Putamen (tissue), 1 donor: ENCODE results near the gene ANKRD11.
A peak's percentile ranks its signal among the peaks of the same experiment; 100 is the strongest.
"Not testable (repeated sequence)": the region's sequence is repeated elsewhere in the genome, so short reads cannot be mapped to it uniquely, and the experiment has no call there.

Experiments
- DNase-seq: peaks from one replicate; pipeline ENCODE4 v3.0.0-alpha.2; 2016; ENCODE audit warnings: low spot score

Gene ANKRD11

DNA sequence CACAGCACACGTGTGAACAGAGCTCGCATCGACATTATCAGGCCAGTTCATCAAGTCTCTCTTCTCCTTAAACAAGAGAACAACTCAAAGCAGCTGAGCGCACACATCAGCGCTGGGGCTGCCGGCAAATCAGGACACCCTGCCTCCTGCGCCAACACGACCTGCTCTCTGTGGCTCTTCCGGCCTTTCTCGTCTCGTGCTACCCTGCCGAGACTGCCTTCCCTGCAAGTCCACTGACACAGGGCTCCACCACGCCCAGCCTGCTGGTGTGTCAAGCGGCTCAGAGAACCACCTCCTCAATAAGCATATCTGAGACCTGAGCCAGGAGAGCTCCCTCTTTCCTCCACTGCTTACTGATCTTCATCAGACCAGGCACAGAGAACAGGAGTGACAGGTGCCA is 176.0 kb downstream of the ANKRD11 start:
- DNase-seq: no peak

DNA sequence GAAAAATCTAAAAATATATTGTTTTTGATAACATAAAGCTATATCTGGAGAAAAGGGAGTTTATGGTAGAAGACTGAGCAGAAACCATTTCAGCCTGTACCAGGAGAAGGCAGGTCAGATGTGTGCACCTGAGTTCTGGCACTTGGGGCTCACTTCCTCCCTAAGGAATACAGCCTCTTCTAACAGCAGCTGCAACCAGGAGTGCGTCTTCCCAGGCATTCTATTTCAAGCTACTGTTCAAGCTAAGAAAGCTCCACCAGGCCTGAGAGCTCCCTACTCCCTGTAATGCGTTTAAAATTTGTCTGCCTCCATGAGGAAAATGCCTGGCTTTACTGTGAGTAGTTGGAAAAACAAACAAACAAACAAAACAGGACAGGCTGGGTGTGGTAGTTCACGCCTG is 176.8 kb downstream of the ANKRD11 start:
- DNase-seq: no peak

GRCh38 chr16:89312598-89313299 is 177.6 kb downstream of the ANKRD11 start:
- DNase-seq: no peak

- DNase-seq: peak; percentile 80
Measured at GRCh38 chr16:89312194-89312593, 178.2 kb downstream of the ANKRD11 start.

GRCh38 chr16:89311636-89312035 is 178.7 kb downstream of the ANKRD11 start:
- no peak for DNase-seq

- no peak for DNase-seq
Measured at GRCh38 chr16:89309438-89310122, 180.8 kb downstream of the ANKRD11 start.

- no peak for DNase-seq
Measured at GRCh38 chr16:89308391-89309333, 181.7 kb downstream of the ANKRD11 start.

DNA sequence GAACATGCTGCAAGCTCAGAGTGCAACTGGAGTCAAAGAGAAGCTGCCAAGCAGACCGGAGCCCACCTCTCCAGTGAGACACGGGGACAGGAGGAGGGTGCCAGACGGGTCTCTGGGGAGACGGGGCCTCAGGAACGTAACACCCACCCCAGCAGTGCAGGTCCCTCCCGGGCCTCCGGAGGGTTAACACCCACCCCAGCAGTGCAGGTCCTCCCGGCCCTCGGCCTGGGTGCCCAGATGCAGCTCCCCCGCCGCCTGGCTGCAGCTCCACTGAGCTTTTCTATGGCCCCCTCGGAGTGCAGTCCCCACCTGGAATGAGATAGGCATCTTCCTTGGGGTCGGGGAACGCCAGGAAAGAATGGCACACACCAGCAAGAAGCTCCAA is 182.9 kb downstream of the ANKRD11 start:
- DNase-seq: no peak

DNA sequence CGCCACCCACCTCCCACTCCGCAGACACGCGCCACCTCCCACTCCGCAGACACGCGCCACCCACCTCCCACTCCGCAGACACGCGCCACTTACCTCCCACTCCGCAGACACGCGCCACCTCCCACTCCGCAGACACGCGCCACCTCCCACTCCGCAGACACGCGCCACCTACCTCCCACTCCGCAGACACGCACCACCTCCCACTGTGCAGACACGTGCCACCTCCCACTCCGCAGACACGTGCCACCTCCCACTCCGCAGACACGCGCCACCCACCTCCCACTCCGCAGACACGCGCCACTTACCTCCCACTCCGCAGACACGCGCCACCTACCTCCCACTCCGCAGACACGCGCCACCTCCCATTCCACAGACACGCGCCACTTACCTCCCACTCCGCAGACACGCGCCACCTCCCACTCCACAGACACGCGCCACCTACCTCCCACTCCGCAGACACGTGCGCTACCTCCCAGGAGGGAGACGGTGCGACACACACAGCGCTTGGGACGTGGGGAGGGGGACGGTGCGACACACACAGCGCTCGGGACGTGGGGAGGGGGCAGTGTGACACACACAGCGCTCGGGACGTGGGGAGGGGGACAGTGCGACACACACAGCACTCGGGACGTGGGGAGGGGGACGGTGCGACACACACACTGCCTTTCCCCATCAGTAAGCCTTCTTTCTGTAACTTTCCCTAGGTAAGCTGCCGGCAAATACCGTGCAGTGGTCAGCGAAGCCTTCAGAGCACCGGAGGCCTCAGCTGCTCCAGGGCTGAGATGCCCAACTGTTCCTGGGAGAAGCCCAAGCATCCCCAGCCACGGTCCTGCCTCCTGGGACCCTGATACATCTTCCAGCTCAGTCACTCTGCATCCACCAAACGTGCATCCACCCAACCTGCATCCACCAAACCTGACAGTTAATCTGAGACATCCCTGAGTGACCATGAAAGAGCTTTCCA is 183.6 kb downstream of the ANKRD11 start:
- DNase-seq: not testable (repeated sequence)

DNA sequence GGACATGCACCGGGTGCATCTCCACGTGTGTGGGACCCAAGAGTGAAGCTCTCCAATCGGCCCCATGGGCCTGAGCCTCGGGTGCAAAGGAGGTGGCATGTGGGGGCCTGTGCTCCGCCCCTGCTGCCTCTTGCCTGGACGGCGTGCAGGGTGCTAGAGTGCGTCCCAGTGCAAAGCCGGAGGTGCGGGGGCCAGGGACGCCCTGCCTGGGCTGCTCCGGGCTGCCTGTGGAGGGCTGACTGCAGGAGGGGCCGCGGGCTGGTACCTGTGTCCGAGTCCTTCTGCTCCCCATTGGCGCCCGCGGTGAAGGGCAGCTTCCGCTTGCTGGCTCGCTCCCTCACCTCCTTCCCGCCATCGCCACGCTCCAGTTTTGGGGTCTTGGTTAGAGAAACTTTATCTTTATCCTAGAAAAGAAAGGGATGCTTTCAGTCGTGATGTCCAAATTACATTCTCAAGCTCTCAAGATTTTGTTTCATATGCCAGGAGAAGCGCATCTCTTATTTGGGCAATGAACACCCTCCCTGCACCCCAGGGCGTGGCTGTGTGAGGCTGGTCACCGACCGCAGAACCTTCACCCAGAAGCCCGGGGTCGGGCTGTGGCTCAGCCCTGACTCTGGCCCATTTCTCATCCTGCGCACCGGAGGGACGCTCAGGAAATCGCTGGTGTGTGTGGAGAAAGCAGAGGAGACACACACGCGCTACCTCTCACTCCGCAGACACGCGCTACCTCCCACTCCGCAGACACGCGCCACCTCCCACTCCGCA is 185.2 kb downstream of the ANKRD11 start:
- no peak for DNase-seq

- no peak for DNase-seq
Measured at GRCh38 chr16:89304181-89304851, 186.0 kb downstream of the ANKRD11 start.

DNA sequence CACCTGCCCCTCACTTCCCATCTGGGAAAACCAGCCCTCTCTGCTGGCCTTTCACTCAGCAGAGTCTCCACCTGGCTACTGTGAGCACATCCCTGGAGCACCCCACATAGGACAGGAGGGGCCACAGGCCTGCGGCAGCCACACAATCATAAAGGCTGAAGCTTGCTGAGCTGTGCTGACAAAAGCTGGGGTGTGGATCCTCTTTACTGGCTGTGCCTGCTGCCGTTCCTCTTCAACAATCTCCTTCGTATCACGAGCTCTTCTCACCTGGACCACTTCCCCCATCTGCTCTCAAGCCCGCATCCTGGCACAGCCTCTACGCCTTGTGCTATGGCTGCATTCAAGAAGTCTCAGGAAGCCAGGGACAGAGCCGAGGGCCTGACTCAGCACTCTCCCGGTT is 186.7 kb downstream of the ANKRD11 start:
- no peak for DNase-seq

DNA sequence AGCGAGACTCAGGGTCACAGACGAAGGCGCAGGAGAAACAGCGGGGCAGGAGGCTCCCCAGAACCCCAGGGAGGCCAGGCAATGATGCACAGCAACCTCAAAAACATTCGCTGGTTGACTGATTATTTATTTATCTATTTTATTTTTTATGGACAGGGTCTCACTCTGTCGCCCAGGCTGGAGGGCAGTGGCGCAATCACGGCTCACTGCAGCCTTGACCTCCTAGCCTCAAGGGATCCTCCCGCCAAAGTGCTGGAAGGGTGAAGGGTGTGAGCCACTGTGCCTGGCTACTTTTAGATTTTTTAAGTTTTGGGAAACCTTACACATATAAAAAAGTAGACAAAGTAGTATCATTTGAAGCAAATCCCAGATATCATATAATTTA is 189.4 kb downstream of the ANKRD11 start:
- DNase-seq: no peak

DNA sequence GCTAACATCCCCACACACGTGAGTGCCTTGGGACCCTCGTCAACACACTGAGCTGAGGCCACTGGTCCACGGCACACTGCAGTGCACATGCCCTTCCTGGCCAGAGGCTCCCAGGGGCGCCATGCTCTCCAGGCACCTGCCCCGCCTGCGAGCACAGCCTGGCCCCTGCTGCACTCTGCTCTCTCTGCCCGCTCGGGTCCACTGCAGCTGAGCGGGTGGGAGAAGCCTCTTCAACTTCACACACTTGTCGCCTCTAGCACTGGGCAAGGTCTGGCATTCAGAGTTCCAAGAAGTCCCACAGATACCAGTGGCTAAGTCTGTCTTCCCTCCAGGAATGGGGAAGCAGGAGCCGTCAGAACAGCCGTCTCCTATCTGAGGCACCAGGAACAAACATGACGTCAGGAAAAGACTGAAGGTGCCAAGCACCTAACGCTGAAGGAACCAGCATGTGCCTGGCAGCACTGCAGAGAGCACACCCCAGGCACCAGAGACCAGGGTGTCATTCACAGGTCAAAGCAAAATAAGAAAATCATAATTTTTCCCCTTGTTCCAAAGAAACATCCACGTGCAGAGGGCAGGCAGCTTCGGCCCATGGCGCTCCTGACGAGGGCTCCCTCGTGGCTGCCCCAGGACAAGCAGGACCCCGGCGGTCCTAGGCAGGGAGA is 189.9 kb downstream of the ANKRD11 start:
- no peak for DNase-seq

GRCh38 chr16:89299357-89300111 is 190.8 kb downstream of the ANKRD11 start:
- not testable (repeated sequence) for DNase-seq

GRCh38 chr16:89298623-89299225 is 191.6 kb downstream of the ANKRD11 start:
- no peak for DNase-seq

GRCh38 chr16:89297910-89298545 is 192.3 kb downstream of the ANKRD11 start:
- no peak for DNase-seq
